DOHH2 (cell line): ENCODE data around the gene PTEN.
"Not testable (repeated sequence)": the region's sequence is repeated elsewhere in the genome, so short reads cannot be mapped to it uniquely, and the experiment has no call there.

ENCODE experiments used
- H3F3A ChIP-seq: fragments of 200-600 bp; sonication (generic), shearing (Covaris generic); 2 replicates; pipeline ENCODE4 v1.6.0; 2016; ENCODE audit warnings: antibody characterized with exemption, mild to moderate bottlenecking; ENCODE audit not compliant: control insufficient read depth, insufficient read depth
- H3K27ac ChIP-seq: fragments of 200-600 bp; sonication (generic); 2 replicates; pipeline ENCODE4 v1.5.1; 2014; ENCODE audit warnings: low read depth, mild to moderate bottlenecking, low read length, moderate library complexity
- H3K27me3 ChIP-seq: fragments of 200-600 bp; sonication (generic); 2 replicates; pipeline ENCODE4 v1.6.1; 2014; ENCODE audit warnings: mild to moderate bottlenecking, low read length, mixed read lengths; ENCODE audit not compliant: control insufficient read depth
- H3K36me3 ChIP-seq: fragments of 200-600 bp; sonication (generic); 2 replicates; pipeline ENCODE4 v1.6.1; 2014; ENCODE audit warnings: mild to moderate bottlenecking, low read length, moderate library complexity, mixed read lengths; ENCODE audit not compliant: control insufficient read depth
- H3K4me1 ChIP-seq: fragments of 200-600 bp; sonication (generic); 2 replicates; pipeline ENCODE4 v1.6.1; 2014; ENCODE audit warnings: mild to moderate bottlenecking, low read length, mixed read lengths; ENCODE audit not compliant: control insufficient read depth
- H3K4me2 ChIP-seq: fragments of 200-600 bp; sonication (generic); 2 replicates; pipeline ENCODE4 v1.6.0; 2014; ENCODE audit warnings: mild to moderate bottlenecking, low read length, moderate library complexity
- H3K4me3 ChIP-seq: fragments of 200-600 bp; sonication (generic); 2 replicates; pipeline ENCODE4 v1.5.1; 2014; ENCODE audit warnings: mild to moderate bottlenecking, low read length, mixed read lengths
- H3K79me2 ChIP-seq: fragments of 200-600 bp; sonication (generic); 2 replicates; pipeline ENCODE4 v1.6.1; 2014; ENCODE audit warnings: mild to moderate bottlenecking, low read length, mixed read lengths; ENCODE audit not compliant: control insufficient read depth
- H3K9me2 ChIP-seq: fragments of 200-600 bp; sonication (generic); replicated peaks from 2 replicates; pipeline ENCODE4 v1.6.1; 2014; ENCODE audit warnings: mild to moderate bottlenecking, low read length, mixed read lengths; ENCODE audit not compliant: control insufficient read depth
- H3K9me3 ChIP-seq: fragments of 200-600 bp; sonication (generic); 2 replicates; pipeline ENCODE4 v1.6.1; 2014; ENCODE audit warnings: antibody characterized with exemption, low read length, mixed read lengths; ENCODE audit not compliant: control insufficient read depth, insufficient read depth
- H4K20me1 ChIP-seq: fragments of 200-600 bp; sonication (generic); 2 replicates; pipeline ENCODE4 v1.6.0; 2014; ENCODE audit warnings: low read depth, mild to moderate bottlenecking, antibody characterized with exemption, low read length, moderate library complexity; ENCODE audit not compliant: control insufficient read depth, insufficient read depth
- CTCF ChIP-seq: fragments of 200-600 bp; sonication (generic); IDR thresholded peaks from one replicate; pipeline ENCODE4 v1.5.1; 2014; ENCODE audit warnings: antibody characterized with exemption, mild to moderate bottlenecking, low read depth, low read length; ENCODE audit not compliant: poor library complexity, severe bottlenecking
- EZH2phosphoT487 ChIP-seq: fragments of 200-600 bp; sonication (generic); IDR thresholded peaks from 2 replicates; pipeline ENCODE4 v1.6.1; 2017; ENCODE audit warnings: borderline replicate concordance, mild to moderate bottlenecking, antibody characterized with exemption, low read length, moderate library complexity, mixed read lengths

PTEN gene

GRCh38 chr10:87844837-87845623, 18.4 kb upstream of the PTEN start:
- H3F3A ChIP-seq = no peaks in the 10 kb centered on the region
- no peaks in the 10 kb centered on the region for H3K27me3 ChIP-seq
- no peak overlapping the region for H3K27ac ChIP-seq
- H3K9me2 ChIP-seq = no peaks in the 10 kb centered on the region
- peaks cover 8% of the 10 kb centered on the region for H3K4me1 ChIP-seq
- H3K4me3 ChIP-seq = no peak overlapping the region
- H4K20me1 ChIP-seq = no peaks in the 10 kb centered on the region
- no peak overlapping the region for H3K4me2 ChIP-seq
- no peaks in the 10 kb centered on the region for H3K36me3 ChIP-seq
- no peaks in the 10 kb centered on the region for H3K79me2 ChIP-seq
- TF ChIP-seq CTCF (no peak), EZH2phosphoT487 (no peak)
- H3K9me3 ChIP-seq = no peaks in the 10 kb centered on the region

GRCh38 chr10:87845624-87845998, 17.8 kb upstream of the PTEN start:
- no peak overlapping the region for H3K27ac ChIP-seq

GRCh38 chr10:87846023-87846422, 17.4 kb upstream of the PTEN start:
- H3K4me2 ChIP-seq = no peak overlapping the region

More at GRCh38 chr10:87845624-87845998, 17.8 kb upstream of the PTEN start:
- H3K4me2 ChIP-seq = no peak overlapping the region
- TF ChIP-seq CTCF (no peak), EZH2phosphoT487 (no peak)
- H3K4me1 ChIP-seq = peaks cover 10% of the 10 kb centered on the region
- H3K9me3 ChIP-seq = no peaks in the 10 kb centered on the region
- no peaks in the 10 kb centered on the region for H3K79me2 ChIP-seq
- H3K4me3 ChIP-seq = no peak overlapping the region
- H3K36me3 ChIP-seq = no peaks in the 10 kb centered on the region
- H4K20me1 ChIP-seq = no peaks in the 10 kb centered on the region
- H3K27me3 ChIP-seq = no peaks in the 10 kb centered on the region
- H3F3A ChIP-seq = no peaks in the 10 kb centered on the region
- H3K9me2 ChIP-seq = no peaks in the 10 kb centered on the region

GRCh38 chr10:87846711-87847110, 16.7 kb upstream of the PTEN start:
- not testable (repeated sequence) for H3F3A ChIP-seq, H3K27me3 ChIP-seq, H3K4me2 ChIP-seq, H3K9me2 ChIP-seq, H3K36me3 ChIP-seq, H4K20me1 ChIP-seq, H3K9me3 ChIP-seq, H3K79me2 ChIP-seq, H3K4me3 ChIP-seq, H3K27ac ChIP-seq
- H3K4me1 ChIP-seq = peaks cover 18% of the 10 kb centered on the region

More at GRCh38 chr10:87846023-87846422, 17.4 kb upstream of the PTEN start:
- H3F3A ChIP-seq = no peaks in the 10 kb centered on the region
- no peak overlapping the region for H3K4me3 ChIP-seq
- H3K27me3 ChIP-seq = no peaks in the 10 kb centered on the region
- peaks cover 14% of the 10 kb centered on the region for H3K4me1 ChIP-seq
- H3K9me3 ChIP-seq = no peaks in the 10 kb centered on the region
- H3K36me3 ChIP-seq = no peaks in the 10 kb centered on the region
- no peak for TF ChIP-seq CTCF
- TF ChIP-seq EZH2phosphoT487 = no peak
- H4K20me1 ChIP-seq = no peaks in the 10 kb centered on the region
- no peaks in the 10 kb centered on the region for H3K9me2 ChIP-seq
- H3K79me2 ChIP-seq = no peaks in the 10 kb centered on the region
- H3K27ac ChIP-seq = no peak overlapping the region
